Peyer's patch (tissue), 4 donors: ENCODE measurements around the gene ACVR2B. TPM values are rescaled to one million over a fixed set of nuclear protein-coding genes. Genes with fewer than 3 reads are reported as not detected.
A peak's percentile ranks its signal among the peaks of the same experiment; 100 is the strongest.
"Not testable (repeated sequence)": the region's sequence is repeated elsewhere in the genome, so short reads cannot be mapped to it uniquely, and the experiment has no call there.

Source experiments
- DNase-seq, 3 donors: peaks; one replicate each; pipeline ENCODE4 v3.0.0-alpha.2; 2017 to 2019
- H3K27ac ChIP-seq, 4 donors: fragments of 200-600 bp; sonication (generic); one replicate each; pipeline ENCODE4 v1.5.1; 2016 to 2019
- H3K27me3 ChIP-seq, 2 donors: fragments of 200-600 bp; sonication (generic); one replicate each; pipeline ENCODE4 v1.5.1; 2019
- H3K36me3 ChIP-seq, 3 donors: fragments of 200-600 bp; sonication (generic); one replicate each; pipeline ENCODE4 v1.5.1; 2016 to 2019
- H3K4me1 ChIP-seq, 4 donors: fragments of 200-600 bp; sonication (generic); one replicate each; pipeline ENCODE4 v1.5.1; 2016 to 2019
- H3K4me3 ChIP-seq, 4 donors: fragments of 200-600 bp; sonication (generic); 1 replicate in 3 of 4; 2 replicates in 1 of 4; pipeline ENCODE4 v1.5.1; 2016 to 2019; ENCODE audit warnings: mild to moderate bottlenecking in 1 of 4
- H3K9me3 ChIP-seq, 4 donors: fragments of 200-600 bp; sonication (generic); one replicate each; pipeline ENCODE4 v1.5.1; 2016 to 2019; ENCODE audit warnings: mild to moderate bottlenecking in 1 of 4
- CTCF ChIP-seq, 6 experiments: fragments of 450-650 bp in 4 of 6; fragments of 200-600 bp in 2 of 6; sonication (generic) in 1 of 6; IDR thresholded peaks; one replicate each; pipeline ENCODE4 v1.5.1; 2017 to 2019; ENCODE audit warnings: antibody characterized with exemption in 6 of 6, mild to moderate bottlenecking in 3 of 6, moderate library complexity in 1 of 6
- POLR2A ChIP-seq, 2 donors: fragments of 450-650 bp; IDR thresholded peaks; one replicate each; pipeline ENCODE4 v1.5.1; 2017; ENCODE audit warnings: antibody characterized with exemption in 2 of 2, mild to moderate bottlenecking in 2 of 2, moderate library complexity in 2 of 2
- total RNA-seq, 4 donors: library from RNA; depleted of rRNA; stranded (reverse); fragments of >200 nt; gene quantifications; one replicate each; pipeline ENCODE4 v1.1.0, GENCODE V29; 2016

ACVR2B gene
- 10 to 100 TPM in 1 of 4 donors, 1 to 10 TPM in 3; 4.9 to 14.5 (median 7.6) TPM for total RNA-seq

GRCh38 chr3:38453075-38453912, at the start of gene ACVR2B:
ACVR2B (plus strand) TSS chr3:38453890; CDS start chr3:38454323, 433 bp downstream.
- Histone ChIP-seq H3K9me3 (no peaks in the 10 kb centered on the region), H3K4me3 (peak within 1 kb of the TSS; percentile 68 to 94 (median 76)), H3K4me1 (peaks cover 0 to 14% (median 6%) of the 10 kb centered on the region in 4 donors), H3K27ac (peak within 1 kb of the TSS; percentile 58 to 94 (median 80)), H3K36me3 (no peaks in the 10 kb centered on the region), H3K27me3 (no peaks in the 10 kb centered on the region)
- DNase-seq, result peak; percentile 78 to 94 (median 93)
- peak in 1 of 2 donors; percentile 10 for TF ChIP-seq POLR2A (IDR thresholded peaks at IDR 0.05)
- no peak for TF ChIP-seq CTCF (IDR thresholded peaks at IDR 0.05)

DNA sequence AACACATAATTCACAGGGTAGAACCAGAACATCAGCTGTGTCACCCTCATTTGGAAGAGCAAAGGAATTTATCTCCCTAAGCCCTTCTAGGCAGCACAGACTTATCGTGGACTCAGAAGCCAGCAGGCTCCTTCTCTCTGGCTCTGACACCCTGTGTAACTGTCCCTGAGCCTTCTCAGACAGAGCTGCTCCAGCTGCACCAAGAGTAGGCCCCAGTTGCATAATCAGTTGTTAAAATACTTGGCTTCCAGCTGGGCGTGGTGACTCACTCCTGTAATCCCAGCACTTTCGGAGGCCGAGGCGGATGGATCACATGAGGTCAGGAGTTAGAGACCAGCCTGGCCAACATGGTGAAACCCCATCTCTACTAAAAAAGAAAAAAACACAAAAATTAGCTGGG, 49.4 kb upstream of the ACVR2B start:
- DNase-seq, result peak in 1 of 3 donors; percentile 60
- peaks cover 0 to 56% (median 0%) of the 10 kb centered on the region in 3 donors for H3K36me3 ChIP-seq
- no peak overlapping the region for H3K4me3 ChIP-seq
- no peaks in the 10 kb centered on the region for H3K27me3 ChIP-seq
- TF ChIP-seq CTCF (IDR thresholded peaks at IDR 0.05), result no peak
- TF ChIP-seq POLR2A (IDR thresholded peaks at IDR 0.05), result no peak
- H3K4me1 ChIP-seq, result no peaks in the 10 kb centered on the region
- H3K27ac ChIP-seq, result no peak overlapping the region
- H3K9me3 ChIP-seq, result no peaks in the 10 kb centered on the region

DNA sequence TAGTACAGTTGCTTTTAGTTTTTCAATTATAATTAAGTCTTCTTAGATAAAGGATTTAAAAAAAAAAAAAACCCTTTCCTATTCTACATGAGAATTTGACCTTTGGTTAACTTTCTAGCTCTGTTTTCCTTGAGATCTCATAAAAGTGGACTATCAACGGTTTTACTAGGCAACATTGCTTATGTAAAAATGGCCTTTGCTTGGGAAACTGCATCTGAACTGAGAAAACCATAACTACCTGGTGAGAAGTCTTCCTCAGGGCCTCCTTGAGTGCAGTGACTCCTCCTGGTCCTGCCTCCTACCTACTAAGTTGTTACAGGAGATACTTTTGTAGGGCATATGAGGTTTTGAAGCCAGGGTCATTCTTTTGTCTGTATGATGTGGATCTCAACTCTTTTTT, 42.1 kb upstream of the ACVR2B start:
- H3K36me3 ChIP-seq, result no peaks in the 10 kb centered on the region
- H3K4me1 ChIP-seq, result no peaks in the 10 kb centered on the region
- no peak for TF ChIP-seq POLR2A (IDR thresholded peaks at IDR 0.05)
- TF ChIP-seq CTCF (IDR thresholded peaks at IDR 0.05), result no peak
- H3K27me3 ChIP-seq, result no peaks in the 10 kb centered on the region
- no peak overlapping the region for H3K4me3 ChIP-seq
- H3K27ac ChIP-seq, result no peak overlapping the region
- H3K9me3 ChIP-seq, result no peaks in the 10 kb centered on the region
- no peak for DNase-seq

DNA sequence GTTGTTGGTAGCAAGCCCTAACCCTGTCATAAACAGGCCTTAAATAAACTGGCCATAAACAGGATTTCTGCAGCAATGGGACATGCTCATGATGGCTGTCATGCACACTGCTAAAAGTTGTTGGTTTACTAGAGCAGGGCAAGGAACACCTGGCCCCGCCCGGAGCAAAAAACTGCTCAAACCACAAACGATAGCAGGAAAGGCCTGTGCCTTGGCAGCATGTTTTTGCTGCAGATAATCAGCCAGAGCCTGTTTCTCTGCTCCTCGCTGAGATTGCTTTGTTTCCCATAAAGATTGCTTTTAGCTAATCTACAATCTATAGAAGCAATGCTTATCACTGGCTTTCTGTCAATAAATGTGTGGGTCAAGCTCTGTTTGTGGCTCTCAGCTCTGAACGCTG, 32.9 kb upstream of the ACVR2B start:
- H3K36me3 ChIP-seq, H3K9me3 ChIP-seq, H3K4me3 ChIP-seq, DNase-seq, H3K27ac ChIP-seq, H3K27me3 ChIP-seq, H3K4me1 ChIP-seq: not testable (repeated sequence)

DNA sequence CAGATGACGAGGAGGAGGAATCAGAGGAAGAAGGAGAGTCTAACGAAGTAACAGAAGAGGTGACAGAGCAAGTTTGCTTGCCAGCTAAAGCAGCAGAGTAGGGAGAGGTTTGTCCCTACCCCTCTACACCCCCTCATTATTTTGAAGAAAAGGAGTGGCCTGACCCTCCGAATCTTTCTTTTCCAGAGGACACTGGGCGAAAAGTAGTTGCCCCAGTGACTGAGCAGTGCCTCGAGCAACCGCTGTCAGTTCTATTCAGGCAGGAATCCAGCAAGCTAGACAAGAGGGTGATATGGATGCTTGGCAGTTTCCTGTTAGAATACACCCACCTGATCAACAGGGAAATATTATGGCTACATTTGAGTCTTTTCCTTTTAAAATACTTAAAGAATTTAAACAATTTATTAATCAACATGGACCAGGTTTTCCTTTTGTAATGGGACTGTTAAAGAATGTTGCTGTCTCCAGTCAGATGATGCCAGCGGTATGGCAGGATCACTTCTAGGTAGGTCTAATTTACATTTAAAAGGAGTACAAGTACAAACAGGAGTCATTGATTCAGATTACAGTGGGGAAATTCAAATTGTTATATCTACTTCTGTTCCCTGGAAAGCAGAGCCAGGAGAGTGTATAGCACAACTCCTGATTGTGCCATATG, 31.9 kb upstream of the ACVR2B start:
- no peak overlapping the region for H3K27ac ChIP-seq
- no peak overlapping the region for H3K4me3 ChIP-seq
- no peaks in the 10 kb centered on the region for H3K27me3 ChIP-seq
- H3K4me1 ChIP-seq, result no peaks in the 10 kb centered on the region
- DNase-seq, result no peak
- H3K9me3 ChIP-seq, result no peaks in the 10 kb centered on the region
- TF ChIP-seq CTCF (IDR thresholded peaks at IDR 0.05) (no peak), POLR2A (IDR thresholded peaks at IDR 0.05) (no peak)
- no peaks in the 10 kb centered on the region for H3K36me3 ChIP-seq

DNA sequence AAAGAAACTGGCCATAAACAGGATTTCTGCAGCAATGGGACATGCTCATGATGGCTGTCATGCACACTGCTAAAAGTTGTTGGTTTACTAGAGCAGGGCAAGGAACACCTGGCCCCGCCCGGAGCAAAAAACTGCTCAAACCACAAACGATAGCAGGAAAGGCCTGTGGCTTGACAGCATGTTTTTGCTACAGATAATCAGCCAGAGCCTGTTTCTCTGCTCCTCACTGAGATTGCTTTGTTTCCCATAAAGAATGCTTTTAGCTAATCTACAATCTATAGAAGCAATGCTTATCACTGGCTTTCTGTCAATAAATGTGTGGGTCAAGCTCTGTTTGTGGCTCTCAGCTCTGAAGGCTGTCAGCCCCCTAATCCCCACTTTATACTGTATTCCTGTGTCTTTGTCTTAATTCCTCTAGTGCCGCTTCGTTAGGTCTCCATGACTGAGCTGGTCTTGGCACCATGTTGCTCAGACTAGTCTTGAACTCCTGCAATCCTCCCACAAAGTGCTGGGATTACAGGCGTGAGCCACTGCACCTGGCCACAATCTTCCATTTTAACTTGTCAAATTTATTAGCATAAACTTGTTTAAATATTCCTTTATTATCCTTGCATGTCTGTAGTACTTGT, 26.8 kb upstream of the ACVR2B start:
- not testable (repeated sequence) for H3K27me3 ChIP-seq, H3K36me3 ChIP-seq, H3K27ac ChIP-seq, H3K4me1 ChIP-seq, H3K9me3 ChIP-seq, H3K4me3 ChIP-seq
- peak in 1 of 3 donors; percentile 50 for DNase-seq

DNA sequence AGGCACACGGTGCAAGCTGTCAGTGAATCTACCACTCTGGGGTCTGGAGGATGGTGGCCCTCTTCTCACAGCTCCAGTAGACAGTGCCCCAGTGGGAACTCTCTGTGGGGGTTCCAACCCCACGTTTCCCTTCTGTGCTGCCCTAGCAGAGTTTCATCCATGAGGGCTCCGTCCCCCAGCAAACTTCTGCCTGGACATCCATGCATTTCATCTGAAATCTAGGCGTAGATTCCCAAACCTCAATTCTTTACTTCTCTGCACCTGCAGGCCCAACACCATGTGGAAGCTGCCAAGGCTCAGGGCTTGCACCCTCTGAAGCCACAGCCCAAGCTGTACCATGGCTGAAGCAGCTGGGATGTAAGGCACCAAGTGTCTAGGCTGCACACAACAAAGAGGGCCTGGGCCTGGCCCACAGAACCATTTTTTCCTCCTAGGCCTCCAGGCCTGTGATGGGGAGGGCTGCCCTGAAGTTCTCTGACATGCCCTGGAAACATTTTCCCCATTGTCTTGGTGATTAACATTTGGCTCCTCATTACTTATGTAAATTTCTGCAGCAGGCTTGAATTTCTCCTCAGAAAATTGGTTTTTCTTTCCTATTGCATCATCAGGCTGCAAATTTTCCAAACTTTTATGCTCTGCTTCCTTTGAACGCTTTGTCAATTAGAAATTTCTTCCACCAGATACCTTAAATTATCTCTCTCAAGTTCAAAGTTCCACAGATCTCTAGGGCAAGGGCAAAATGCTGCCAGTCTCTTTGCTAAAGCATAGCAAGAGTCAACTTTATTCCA, 20.6 kb upstream of the ACVR2B start:
- H3K27ac ChIP-seq, H3K4me3 ChIP-seq, H3K27me3 ChIP-seq, H3K36me3 ChIP-seq, H3K4me1 ChIP-seq, DNase-seq: not testable (repeated sequence)
- H3K9me3 ChIP-seq, result peaks cover 0 to 25% (median 15%) of the 10 kb centered on the region in 4 donors

DNA sequence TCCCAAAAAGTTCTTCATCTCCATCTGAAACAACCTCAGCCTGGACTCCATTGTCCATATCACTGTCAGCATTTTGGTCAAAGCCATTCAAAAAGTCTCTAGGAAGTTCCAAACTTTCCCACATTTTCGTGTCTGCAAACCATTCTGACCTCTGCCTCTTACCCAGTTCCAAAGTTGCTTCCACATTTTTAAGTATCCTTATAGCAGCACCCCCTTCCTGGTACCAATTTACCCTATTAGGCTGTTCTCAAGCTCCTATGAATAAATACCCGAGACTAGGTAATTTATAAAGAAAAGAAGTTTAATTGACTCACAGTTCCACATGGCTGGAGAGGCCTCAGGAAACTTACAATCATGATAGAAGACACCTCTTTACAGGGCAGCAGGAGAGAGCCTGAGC, 20.0 kb upstream of the ACVR2B start:
- not testable (repeated sequence) for H3K27ac ChIP-seq, DNase-seq, H3K27me3 ChIP-seq, H3K4me1 ChIP-seq, H3K4me3 ChIP-seq, H3K36me3 ChIP-seq
- peaks cover 0 to 27% (median 16%) of the 10 kb centered on the region in 4 donors for H3K9me3 ChIP-seq

- DNase-seq, result peak in 1 of 3 donors; percentile 60
- H3K4me3 ChIP-seq, H3K27ac ChIP-seq, H3K27me3 ChIP-seq, H3K36me3 ChIP-seq, H3K4me1 ChIP-seq: not testable (repeated sequence)
- peaks cover 0 to 19% (median 6%) of the 10 kb centered on the region in 4 donors for H3K9me3 ChIP-seq
These were observed 15.1 kb upstream of the ACVR2B start for GRCh38 chr3:38438436-38439069.
